ENCODE measurements around the gene PPP1R1A. TPM values are rescaled to one million over a fixed set of nuclear protein-coding genes. Genes with fewer than 3 reads are reported as not detected.

The PPP1R1A gene
- total RNA-seq, 2 donors from 2014 or later: 12.5 to 16.1 TPM

GRCh38 chr12:54603872-54604271 lies 15.4 kb upstream of the PPP1R1A start:
- no peak overlapping the region for H3K4me3 ChIP-seq (ENCODE audit: low read length)
- no peak overlapping the region for H3K27ac ChIP-seq (ENCODE audit: low read depth, low read length)
- Mint-ChIP-seq H3K9me3 (no peaks in the 10 kb centered on the region), H3K27ac (no peak overlapping the region), H3K4me1 (peaks cover 9% of the 10 kb centered on the region), H3K27me3 (ENCODE audit: insufficient read depth) (peaks cover 50% of the 10 kb centered on the region), H3K36me3 (ENCODE audit: low read depth) (no peaks in the 10 kb centered on the region), H3K4me3 (no peak overlapping the region)
- H3K9me3 ChIP-seq (ENCODE audit: control insufficient read depth, low read length): no peaks in the 10 kb centered on the region
- peaks cover 20% of the 10 kb centered on the region for H3K27me3 ChIP-seq (ENCODE audit: control insufficient read depth, insufficient read depth, low read length, poor library complexity, severe bottlenecking)
- H3K9ac ChIP-seq (ENCODE audit: extremely low read depth, low read length, poor library complexity, severe bottlenecking): no peak overlapping the region
- DNase-seq: peak; percentile 41
- no peak for TF ChIP-seq CTCF (conservative IDR thresholded peaks at IDR 0.05)
- 92 to 100% methylated on average over 2 to 5 of the region's 5 CpGs for WGBS, 2 experiments (ENCODE audit: insufficient coverage in 1 of 2, insufficient read length in 1 of 2)
- peaks cover 3% of the 10 kb centered on the region for H3K4me1 ChIP-seq (ENCODE audit: control insufficient read depth, insufficient read depth, low read length)
- no peaks in the 10 kb centered on the region for H3K36me3 ChIP-seq (ENCODE audit: control insufficient read depth, insufficient read depth, low read length)

GRCh38 chr12:54603173-54603814 lies 14.8 kb upstream of the PPP1R1A start:
- 6 to 34% methylated on average over 4 to 7 of the region's 8 CpGs for WGBS, 2 experiments (ENCODE audit: insufficient coverage in 1 of 2, insufficient read length in 1 of 2)
- no peak overlapping the region for H3K27ac Mint-ChIP-seq
- no peaks in the 10 kb centered on the region for H3K9me3 Mint-ChIP-seq
- peak; percentile 90 for DNase-seq
- no peaks in the 10 kb centered on the region for H3K36me3 Mint-ChIP-seq (ENCODE audit: low read depth)
- peaks cover 45% of the 10 kb centered on the region for H3K27me3 Mint-ChIP-seq (ENCODE audit: insufficient read depth)
- H3K4me3 ChIP-seq (ENCODE audit: low read length): no peak overlapping the region
- no peak overlapping the region for H3K9ac ChIP-seq (ENCODE audit: extremely low read depth, low read length, poor library complexity, severe bottlenecking)
- no peaks in the 10 kb centered on the region for H3K9me3 ChIP-seq (ENCODE audit: control insufficient read depth, low read length)
- no peak overlapping the region for H3K27ac ChIP-seq (ENCODE audit: low read depth, low read length)
- TF ChIP-seq CTCF (conservative IDR thresholded peaks at IDR 0.05): peak; percentile 92
- H3K4me3 Mint-ChIP-seq: no peak overlapping the region
- H3K27me3 ChIP-seq (ENCODE audit: control insufficient read depth, insufficient read depth, low read length, poor library complexity, severe bottlenecking): peaks cover 20% of the 10 kb centered on the region
- H3K4me1 ChIP-seq (ENCODE audit: control insufficient read depth, insufficient read depth, low read length): no peaks in the 10 kb centered on the region
- H3K36me3 ChIP-seq (ENCODE audit: control insufficient read depth, insufficient read depth, low read length): no peaks in the 10 kb centered on the region
- H3K4me1 Mint-ChIP-seq: peaks cover 5% of the 10 kb centered on the region

- Mint-ChIP-seq H3K27me3 (ENCODE audit: insufficient read depth) (peaks cover 38% of the 10 kb centered on the region), H3K4me3 (no peak overlapping the region), H3K36me3 (ENCODE audit: low read depth) (no peaks in the 10 kb centered on the region), H3K4me1 (peaks cover 4% of the 10 kb centered on the region), H3K9me3 (no peaks in the 10 kb centered on the region), H3K27ac (no peak overlapping the region)
- peak; percentile 17 for DNase-seq
- Histone ChIP-seq H3K9ac (ENCODE audit: extremely low read depth, low read length, poor library complexity, severe bottlenecking) (no peak overlapping the region), H3K36me3 (ENCODE audit: control insufficient read depth, insufficient read depth, low read length) (no peaks in the 10 kb centered on the region), H3K9me3 (ENCODE audit: control insufficient read depth, low read length) (no peaks in the 10 kb centered on the region), H3K27me3 (ENCODE audit: control insufficient read depth, insufficient read depth, low read length, poor library complexity, severe bottlenecking) (peaks cover 15% of the 10 kb centered on the region), H3K27ac (ENCODE audit: low read depth, low read length) (no peak overlapping the region), H3K4me1 (ENCODE audit: control insufficient read depth, insufficient read depth, low read length) (no peaks in the 10 kb centered on the region), H3K4me3 (ENCODE audit: low read length) (no peak overlapping the region)
- WGBS, 2 experiments (ENCODE audit: insufficient coverage in 1 of 2, insufficient read length in 1 of 2): 49 to 59% methylated on average over 2 of the region's 2 CpGs
- no peak for TF ChIP-seq CTCF (conservative IDR thresholded peaks at IDR 0.05)
Observed at GRCh38 chr12:54602661-54603060, 14.2 kb upstream of the PPP1R1A start.
